Brain pericyte (primary cell): ENCODE data around the gene AQP2.
"Not testable (repeated sequence)": the region's sequence is repeated elsewhere in the genome, so short reads cannot be mapped to it uniquely, and the experiment has no call there.

Source experiments
- DNase-seq: peaks from one replicate; pipeline ENCODE4 v3.0.0-alpha.2; 2012; ENCODE audit warnings: low read depth, low spot score

The AQP2 gene

GRCh38 chr12:49969651-49970429, 19.3 kb downstream of the AQP2 start:
- no peak for DNase-seq

DNA sequence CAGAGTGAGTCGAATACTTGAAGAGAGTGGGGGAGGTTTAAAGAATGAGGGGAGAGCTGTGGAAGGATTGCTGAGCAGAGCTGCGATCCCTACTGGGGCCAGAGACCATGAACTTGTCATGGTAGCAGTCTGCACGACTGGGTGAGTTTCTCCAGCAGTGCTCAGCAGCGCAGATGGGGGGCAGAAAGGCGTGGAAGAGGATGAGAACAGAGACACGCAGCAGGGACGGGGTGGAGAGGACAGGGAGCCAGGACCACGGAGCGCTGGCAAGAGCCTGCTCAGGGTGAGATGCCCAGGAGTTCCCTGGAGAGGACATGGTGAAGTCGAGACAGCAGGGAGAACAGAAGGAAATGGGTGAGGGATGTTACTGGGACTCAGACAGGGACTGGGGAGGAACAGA, 20.1 kb downstream of the AQP2 start:
- no peak for DNase-seq

- DNase-seq = no peak
Measured at GRCh38 chr12:49971141-49971540, 20.6 kb downstream of the AQP2 start.

DNA sequence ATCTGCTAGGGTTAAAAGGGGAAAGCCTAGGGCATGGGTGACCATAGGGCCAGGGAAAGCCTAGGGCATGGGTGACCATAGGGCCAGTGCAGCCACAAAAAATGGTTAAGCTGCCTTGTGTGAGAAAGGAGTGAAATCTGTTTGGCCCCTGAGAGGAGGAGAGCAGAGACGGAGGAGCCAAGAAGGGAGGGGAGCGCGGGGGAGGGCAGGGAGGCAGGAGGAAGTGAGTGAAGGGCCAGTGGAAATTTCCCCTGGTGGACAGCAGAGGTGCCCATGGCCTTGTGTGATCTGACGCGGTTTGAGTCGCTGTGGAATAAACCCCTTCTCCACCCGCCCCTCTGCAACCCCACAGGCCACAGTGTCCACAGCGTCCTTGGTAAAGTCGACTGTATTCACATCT, 21.6 kb downstream of the AQP2 start:
- DNase-seq = no peak

GRCh38 chr12:49972641-49973360, 22.3 kb downstream of the AQP2 start, which contains the start of gene AQP6:
TSS of gene AQP6 (plus strand) at chr12:49972947. CDS start at chr12:49973174, 227 bp downstream.
- no peak for DNase-seq

- no peak for DNase-seq
Measured at GRCh38 chr12:49973361-49973830, 22.9 kb downstream of the AQP2 start.

DNA sequence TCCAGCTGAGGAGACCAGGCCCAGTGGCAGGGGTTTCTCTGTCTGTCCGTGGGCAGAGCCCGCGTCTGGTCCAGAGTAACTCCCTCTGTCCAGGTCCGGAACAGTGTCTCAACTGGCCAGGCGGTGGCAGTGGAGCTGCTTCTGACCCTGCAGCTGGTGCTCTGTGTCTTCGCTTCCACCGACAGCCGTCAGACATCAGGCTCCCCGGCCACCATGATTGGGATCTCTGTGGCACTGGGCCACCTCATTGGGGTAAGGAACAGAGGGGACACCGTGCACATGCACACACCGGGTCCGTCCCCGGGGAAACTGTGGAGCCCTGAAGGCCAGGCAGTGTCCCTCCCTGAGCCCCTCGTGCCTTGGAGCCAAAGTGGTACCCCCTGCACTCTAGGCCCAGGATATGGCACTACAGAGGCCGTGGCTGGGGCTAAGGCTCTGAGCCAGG, 23.7 kb downstream of the AQP2 start:
- no peak for DNase-seq

DNA sequence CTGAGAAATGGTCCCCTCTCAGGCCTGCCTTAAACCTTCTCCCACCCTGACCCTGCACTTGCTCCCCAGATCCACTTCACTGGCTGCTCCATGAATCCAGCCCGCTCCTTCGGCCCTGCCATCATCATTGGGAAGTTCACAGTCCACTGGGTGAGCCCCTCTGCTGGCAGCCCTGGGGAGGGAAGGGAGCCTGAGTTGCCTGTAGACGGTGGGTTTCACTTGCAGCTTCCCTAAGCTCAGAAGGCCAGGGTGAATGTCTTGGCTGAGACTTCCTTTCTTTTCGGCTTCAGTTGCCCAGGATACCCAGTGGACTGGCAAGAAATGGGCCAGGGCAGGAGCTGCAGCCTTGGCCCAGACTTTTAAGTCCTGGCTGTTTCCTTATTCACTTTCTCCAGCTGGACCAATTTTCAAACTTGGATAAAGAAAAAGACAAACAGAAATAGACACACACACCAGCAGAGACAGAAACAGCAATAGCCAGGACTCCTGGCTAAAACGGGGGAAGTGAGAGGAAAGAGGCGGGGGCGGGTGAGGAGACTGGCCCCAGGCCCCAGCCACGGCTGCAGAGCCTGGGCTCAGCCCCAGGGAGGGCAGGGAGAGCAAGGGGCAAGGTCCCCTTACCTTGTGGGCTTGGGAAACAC, 24.3 kb downstream of the AQP2 start:
- no peak for DNase-seq

GRCh38 chr12:49975318-49975761, 24.8 kb downstream of the AQP2 start:
- no peak for DNase-seq

GRCh38 chr12:49976557-49976956, 26.0 kb downstream of the AQP2 start:
- no peak for DNase-seq

DNA sequence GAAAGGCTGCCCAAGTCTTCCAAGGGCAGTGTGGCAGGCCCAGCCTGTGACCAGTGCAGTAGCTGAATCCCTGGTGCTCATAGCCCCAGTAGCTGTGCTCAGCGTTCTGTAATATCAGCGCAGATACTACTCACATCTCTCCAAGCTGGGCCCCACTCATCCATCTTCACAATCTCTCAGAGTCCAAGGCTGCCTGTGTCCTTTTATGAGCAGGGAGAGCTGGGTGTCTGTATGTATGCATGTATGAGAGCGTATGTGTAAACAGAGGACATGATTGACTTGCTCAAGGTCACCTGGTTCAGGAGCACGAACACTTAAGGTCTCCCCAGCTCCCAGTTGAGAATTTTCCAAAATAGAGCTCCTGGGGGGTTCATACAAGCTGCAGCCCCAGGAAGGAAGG, 27.6 kb downstream of the AQP2 start:
- no peak for DNase-seq

DNA sequence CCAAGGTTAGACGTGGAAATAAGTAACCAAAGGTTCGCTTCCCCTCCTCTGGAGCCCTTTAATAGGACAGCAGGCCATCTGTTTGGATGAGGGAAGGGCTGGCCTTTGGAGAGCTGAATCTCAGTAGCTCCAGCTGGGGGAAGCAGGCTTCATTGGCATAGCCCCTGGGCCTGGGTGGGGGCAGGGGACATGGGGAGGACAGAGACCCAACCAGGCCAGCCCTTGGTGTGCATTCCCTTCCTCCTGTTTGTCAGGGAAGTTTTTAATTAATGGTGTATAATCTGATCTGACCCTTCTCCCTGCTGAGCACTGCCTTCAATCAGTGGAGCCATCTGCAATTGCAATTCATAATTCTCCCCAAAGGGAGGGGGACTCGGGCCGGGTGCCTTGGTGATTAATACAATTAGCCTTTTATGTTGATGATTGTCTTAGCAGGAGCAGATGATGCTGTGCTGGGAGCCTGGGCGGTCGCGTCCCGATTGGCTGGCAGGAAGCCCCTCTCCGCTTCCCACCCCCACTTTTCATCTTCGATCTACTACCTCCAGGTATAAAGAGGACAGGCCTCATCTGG, 28.6 kb downstream of the AQP2 start:
- no peak for DNase-seq

GRCh38 chr12:49979791-49980190, 29.3 kb downstream of the AQP2 start:
- no peak for DNase-seq

DNA sequence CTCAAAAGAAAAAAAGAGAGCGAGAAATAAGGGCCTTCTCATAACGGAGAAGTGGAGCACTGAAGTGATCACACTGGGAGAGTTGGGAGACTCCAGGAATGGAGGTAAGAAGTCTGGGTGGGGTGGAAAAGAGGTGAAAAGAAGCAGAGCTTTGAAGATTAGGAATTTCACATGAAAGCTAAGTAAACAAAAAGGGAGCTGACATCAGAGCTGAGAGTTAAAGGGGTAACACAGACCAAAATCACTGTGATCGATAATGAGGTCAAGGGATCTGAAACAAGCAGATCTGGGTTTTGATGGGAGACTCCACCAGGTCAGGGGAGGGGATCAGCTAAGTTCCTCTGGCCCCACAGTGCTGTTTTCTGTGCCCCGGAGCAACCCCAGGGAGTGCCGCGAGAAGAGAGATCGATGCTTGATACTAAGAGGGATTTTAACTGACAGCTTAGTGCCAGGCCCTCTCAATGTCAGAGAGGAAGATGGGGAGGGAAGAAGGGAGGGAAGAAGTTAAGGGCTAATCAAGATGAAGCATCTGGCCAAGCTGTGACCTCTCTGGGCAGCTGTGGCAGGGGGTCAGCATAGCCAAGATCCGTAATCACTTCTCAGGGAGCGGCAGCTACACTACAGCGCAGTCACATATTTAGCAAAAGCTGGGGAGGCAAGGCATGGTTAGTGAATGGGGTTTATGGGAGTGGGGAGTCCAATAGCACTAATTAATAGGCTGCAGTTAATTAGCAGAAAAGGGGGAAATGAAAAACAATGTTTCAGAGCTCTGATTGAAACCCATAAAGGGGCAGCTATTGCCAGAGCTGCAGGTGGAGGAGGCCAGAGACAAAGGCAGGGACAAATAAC, 30.2 kb downstream of the AQP2 start:
- DNase-seq = no peak

DNA sequence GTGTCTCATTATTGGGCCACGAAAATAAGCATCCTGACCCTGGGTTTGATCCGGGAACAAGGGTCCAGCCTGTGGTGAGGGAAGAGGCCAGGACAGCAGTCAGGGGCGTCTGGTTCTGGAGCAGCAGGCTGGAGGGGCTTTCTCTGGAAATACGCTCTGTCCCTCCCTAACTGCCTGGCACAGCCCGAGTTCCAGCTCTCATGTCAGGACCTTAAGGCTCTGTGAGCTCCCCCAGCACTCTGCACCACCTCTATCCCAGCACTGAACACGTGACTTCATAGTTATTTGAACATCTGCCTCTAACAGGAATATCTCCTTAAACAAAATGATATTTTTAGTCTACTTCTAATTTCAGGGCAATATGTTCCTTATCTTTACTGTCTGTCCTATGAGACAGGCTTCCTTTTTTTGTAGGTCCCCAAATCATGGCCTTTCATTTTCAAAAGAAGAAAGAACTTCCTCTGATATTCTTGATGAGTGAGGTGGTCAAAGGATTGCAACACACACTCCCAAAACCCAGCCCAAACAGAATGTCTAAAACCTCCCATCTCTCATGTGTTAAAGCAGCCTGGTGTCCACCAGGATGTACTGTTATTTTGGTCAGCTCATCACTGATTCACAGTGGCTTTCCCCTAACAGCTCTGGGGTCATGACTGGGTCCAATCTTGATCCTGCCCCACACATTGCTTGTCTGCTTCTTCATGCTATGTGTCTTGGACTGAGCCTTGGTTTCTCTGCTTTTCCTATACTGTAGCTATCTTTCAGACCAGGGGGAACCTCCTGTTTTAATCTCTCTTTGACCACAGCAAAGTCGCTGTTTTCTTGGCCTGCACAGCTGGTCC, 31.9 kb downstream of the AQP2 start:
- no peak for DNase-seq

DNA sequence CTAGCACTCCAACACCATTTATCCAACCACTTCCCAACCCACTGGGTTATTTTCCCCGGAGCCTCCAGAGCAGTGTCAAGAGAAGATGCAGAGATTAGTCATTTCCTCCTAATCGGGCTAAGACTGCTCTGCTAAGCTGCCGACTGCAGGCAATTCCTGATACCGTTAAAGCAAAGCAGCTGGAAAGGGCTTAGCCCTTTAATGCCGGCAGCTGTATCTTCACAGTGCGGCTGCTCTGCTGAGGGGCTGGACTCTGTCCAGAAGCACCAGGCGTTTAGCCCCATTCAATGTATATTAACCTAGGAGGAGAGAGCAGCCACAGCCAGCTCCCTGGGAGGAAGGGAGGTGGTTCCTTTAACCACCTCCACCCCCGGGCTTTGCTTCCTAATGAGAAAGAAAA, 33.4 kb downstream of the AQP2 start:
- peak; percentile 56 for DNase-seq

GRCh38 chr12:49984476-49985359, 34.2 kb downstream of the AQP2 start:
- no peak for DNase-seq

GRCh38 chr12:49985981-49986380, 35.4 kb downstream of the AQP2 start:
- DNase-seq = no peak

- not testable (repeated sequence) for DNase-seq
Measured at GRCh38 chr12:49986476-49986875, 35.9 kb downstream of the AQP2 start.
